GM12878 (cell line): ENCODE measurements around the gene BBOF1. TPM values are rescaled to one million over a fixed set of nuclear protein-coding genes. Genes with fewer than 3 reads are reported as not detected.

Experiments
- ATF7 ChIP-seq: fragments of 450-650 bp; IDR thresholded peaks from 2 replicates; pipeline ENCODE4 v1.6.1; 2016; ENCODE audit warnings: low read depth, mild to moderate bottlenecking
- BACH1 ChIP-seq: fragments of 450-650 bp; IDR thresholded peaks from 2 replicates; pipeline ENCODE4 v1.6.1; 2017; ENCODE audit warnings: mild to moderate bottlenecking, borderline replicate concordance
- EZH2 ChIP-seq: IDR thresholded peaks from 2 replicates; pipeline ENCODE4 v1.6.1; 2012; ENCODE audit warnings: low read depth, mild to moderate bottlenecking, control low read depth, inconsistent platforms, low read length, borderline replicate concordance; ENCODE audit not compliant: control insufficient read depth
- KDM1A ChIP-seq: fragments of 200-600 bp; sonication (generic); IDR thresholded peaks from 2 replicates; pipeline ENCODE4 v1.6.1; 2016; ENCODE audit warnings: borderline replicate concordance
- MYC ChIP-seq: IDR thresholded peaks from 2 replicates; pipeline ENCODE4 v1.6.1; 2011; ENCODE audit warnings: mild to moderate bottlenecking, low read length, moderate library complexity, inconsistent platforms; ENCODE audit not compliant: insufficient read depth, insufficient replicate concordance, insufficient read length, severe bottlenecking
- POLR2AphosphoS5 ChIP-seq: IDR thresholded peaks from 2 replicates; pipeline ENCODE4 v1.6.1; 2011; ENCODE audit warnings: mild to moderate bottlenecking, low read length, inconsistent platforms
- SIN3A ChIP-seq: IDR thresholded peaks from 2 replicates; pipeline ENCODE4 v1.6.1; 2012; ENCODE audit warnings: low read depth, low read length, improper control_type of control experiment
- TAF1 ChIP-seq: IDR thresholded peaks from 2 replicates; pipeline ENCODE4 v1.6.1; 2011; ENCODE audit warnings: mild to moderate bottlenecking, low read depth, low read length, borderline replicate concordance
- polyA plus RNA-seq, 11 experiments: library from polyadenylated mRNA; depleted of rRNA in 4 of 11; unstranded in 6 of 11; stranded (reverse) in 5 of 11; fragments of >200 nt; fragmentation: Nextera tagmentation in 4 of 11; fragmentation: Illumina TruSeq in 1 of 11; extraction: Ambion mirVana in 4 of 11; extraction: Trizol in 1 of 11; gene quantifications; 1 replicate in 1 of 11; 2 replicates in 10 of 11; pipeline versions ENCODE4 v1.2.1 to v1.2.3, GENCODE V29; 2011 to 2016; ENCODE audit warnings: inconsistent platforms in 2 of 11, missing spikeins in 2 of 11, low read depth in 1 of 11
- total RNA-seq, 4 experiments: library from RNA; depleted of rRNA in 3 of 4; stranded (reverse); fragments of >200 nt in 3 of 4; fragmentation: Illumina TruSeq in 1 of 4; extraction: Trizol in 1 of 4; gene quantifications; 2 replicates each; pipeline versions ENCODE4 v1.2.1 to v1.2.3, GENCODE V29; 2013 to 2021
- TF ChIP-seq, protein P1 (sequence below): IDR thresholded peaks from 2 replicates; pipeline ENCODE4 v1.6.1; 2012; ENCODE audit warnings: improper control_type of control experiment, low read depth, low read length; ENCODE audit not compliant: insufficient replicate concordance
- TF ChIP-seq, protein P2 (sequence below): fragments of 450-650 bp; formaldehyde crosslinking; IDR thresholded peaks from 2 replicates; pipeline ENCODE4 v1.4.0; 2022; ENCODE audit warnings: mild to moderate bottlenecking, moderate library complexity

Gene BBOF1
- total and polyA plus RNA-seq, 10 of the 15 experiments (the other 5 are each of a cell fraction or from before 2014, with no cell fraction given): 0.50 to 2.6 (median 0.79) TPM

GRCh38 chr14:74084277-74085046 lies 65.3 kb downstream of the BBOF1 start, which contains the start of the genes ALDH6A1 and LIN52 (continued):
- TF ChIP-seq, protein P1, sequence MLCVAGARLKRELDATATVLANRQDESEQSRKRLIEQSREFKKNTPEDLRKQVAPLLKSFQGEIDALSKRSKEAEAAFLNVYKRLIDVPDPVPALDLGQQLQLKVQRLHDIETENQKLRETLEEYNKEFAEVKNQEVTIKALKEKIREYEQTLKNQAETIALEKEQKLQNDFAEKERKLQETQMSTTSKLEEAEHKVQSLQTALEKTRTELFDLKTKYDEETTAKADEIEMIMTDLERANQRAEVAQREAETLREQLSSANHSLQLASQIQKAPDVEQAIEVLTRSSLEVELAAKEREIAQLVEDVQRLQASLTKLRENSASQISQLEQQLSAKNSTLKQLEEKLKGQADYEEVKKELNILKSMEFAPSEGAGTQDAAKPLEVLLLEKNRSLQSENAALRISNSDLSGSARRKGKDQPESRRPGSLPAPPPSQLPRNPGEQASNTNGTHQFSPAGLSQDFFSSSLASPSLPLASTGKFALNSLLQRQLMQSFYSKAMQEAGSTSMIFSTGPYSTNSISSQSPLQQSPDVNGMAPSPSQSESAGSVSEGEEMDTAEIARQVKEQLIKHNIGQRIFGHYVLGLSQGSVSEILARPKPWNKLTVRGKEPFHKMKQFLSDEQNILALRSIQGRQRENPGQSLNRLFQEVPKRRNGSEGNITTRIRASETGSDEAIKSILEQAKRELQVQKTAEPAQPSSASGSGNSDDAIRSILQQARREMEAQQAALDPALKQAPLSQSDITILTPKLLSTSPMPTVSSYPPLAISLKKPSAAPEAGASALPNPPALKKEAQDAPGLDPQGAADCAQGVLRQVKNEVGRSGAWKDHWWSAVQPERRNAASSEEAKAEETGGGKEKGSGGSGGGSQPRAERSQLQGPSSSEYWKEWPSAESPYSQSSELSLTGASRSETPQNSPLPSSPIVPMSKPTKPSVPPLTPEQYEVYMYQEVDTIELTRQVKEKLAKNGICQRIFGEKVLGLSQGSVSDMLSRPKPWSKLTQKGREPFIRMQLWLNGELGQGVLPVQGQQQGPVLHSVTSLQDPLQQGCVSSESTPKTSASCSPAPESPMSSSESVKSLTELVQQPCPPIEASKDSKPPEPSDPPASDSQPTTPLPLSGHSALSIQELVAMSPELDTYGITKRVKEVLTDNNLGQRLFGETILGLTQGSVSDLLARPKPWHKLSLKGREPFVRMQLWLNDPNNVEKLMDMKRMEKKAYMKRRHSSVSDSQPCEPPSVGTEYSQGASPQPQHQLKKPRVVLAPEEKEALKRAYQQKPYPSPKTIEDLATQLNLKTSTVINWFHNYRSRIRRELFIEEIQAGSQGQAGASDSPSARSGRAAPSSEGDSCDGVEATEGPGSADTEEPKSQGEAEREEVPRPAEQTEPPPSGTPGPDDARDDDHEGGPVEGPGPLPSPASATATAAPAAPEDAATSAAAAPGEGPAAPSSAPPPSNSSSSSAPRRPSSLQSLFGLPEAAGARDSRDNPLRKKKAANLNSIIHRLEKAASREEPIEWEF: no peak
- no peak for TF ChIP-seq KDM1A
- TF ChIP-seq ATF7: peak; percentile 84
- peak; percentile 75 for TF ChIP-seq POLR2AphosphoS5
- peak; percentile 85 for TF ChIP-seq TAF1
- peak; percentile 47; the same call in 1 of the 2 replicates for TF ChIP-seq BACH1
- TF ChIP-seq, protein P2, sequence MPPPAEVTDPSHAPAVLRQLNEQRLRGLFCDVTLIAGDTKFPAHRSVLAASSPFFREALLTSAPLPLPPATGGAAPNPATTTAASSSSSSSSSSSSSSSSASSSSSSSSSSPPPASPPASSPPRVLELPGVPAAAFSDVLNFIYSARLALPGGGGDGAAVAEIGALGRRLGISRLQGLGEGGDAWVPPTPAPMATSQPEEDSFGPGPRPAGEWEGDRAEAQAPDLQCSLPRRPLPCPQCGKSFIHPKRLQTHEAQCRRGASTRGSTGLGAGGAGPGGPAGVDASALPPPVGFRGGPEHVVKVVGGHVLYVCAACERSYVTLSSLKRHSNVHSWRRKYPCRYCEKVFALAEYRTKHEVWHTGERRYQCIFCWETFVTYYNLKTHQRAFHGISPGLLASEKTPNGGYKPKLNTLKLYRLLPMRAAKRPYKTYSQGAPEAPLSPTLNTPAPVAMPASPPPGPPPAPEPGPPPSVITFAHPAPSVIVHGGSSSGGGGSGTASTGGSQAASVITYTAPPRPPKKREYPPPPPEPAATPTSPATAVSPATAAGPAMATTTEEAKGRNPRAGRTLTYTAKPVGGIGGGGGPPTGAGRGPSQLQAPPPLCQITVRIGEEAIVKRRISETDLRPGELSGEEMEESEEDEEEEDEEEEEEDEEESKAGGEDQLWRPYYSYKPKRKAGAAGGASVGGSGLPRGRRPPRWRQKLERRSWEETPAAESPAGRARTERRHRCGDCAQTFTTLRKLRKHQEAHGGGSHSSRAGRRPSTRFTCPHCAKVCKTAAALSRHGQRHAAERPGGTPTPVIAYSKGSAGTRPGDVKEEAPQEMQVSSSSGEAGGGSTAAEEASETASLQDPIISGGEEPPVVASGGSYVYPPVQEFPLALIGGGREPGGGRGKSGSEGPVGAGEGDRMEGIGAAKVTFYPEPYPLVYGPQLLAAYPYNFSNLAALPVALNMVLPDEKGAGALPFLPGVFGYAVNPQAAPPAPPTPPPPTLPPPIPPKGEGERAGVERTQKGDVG (CRISPR knock-in tag): peak; percentile 88
- TF ChIP-seq SIN3A: peak; percentile 76
- no peak for TF ChIP-seq MYC
- TF ChIP-seq EZH2: no peak
